IMR-90 (cell line): ENCODE results near the gene NDNF. TPM values are rescaled to one million over a fixed set of nuclear protein-coding genes. Genes with fewer than 3 reads are reported as not detected.

Source experiments
- ATAC-seq: fragments of 200-7000 bp; cut with Tn5 transposase; 2 replicates; pipeline ENCODE4 v1.9.1; 2020; ENCODE audit warnings: low read depth, mild to moderate bottlenecking, moderate library complexity
- BruUV-seq: library from RNA; stranded (reverse); fragments of 400-500 nt; replicated peaks from 2 replicates; lab custom pipeline; 2021; lab: Mats Ljungman, UMichigan
- CTCF ChIA-PET: fragments of 300-600 bp; formaldehyde crosslinking; extraction: SDS; loops from one replicate; lab custom pipeline; 2021; ENCODE audit warnings: antibody characterized with exemption; lab: Yijun Ruan, JAX
- POLR2A ChIA-PET: fragments of 300-600 bp; sonication (Branson Sonifier 250); formaldehyde crosslinking; loops from one replicate; lab custom pipeline; 2022; ENCODE audit warnings: antibody characterized with exemption; ENCODE audit not compliant: unreplicated experiment; lab: Charles Lee
- DNase-seq: peaks from one replicate; pipeline ENCODE4 v3.0.0; 2013
- H2AFZ ChIP-seq: replicated peaks from 2 replicates; pipeline ENCODE3; 2013; ENCODE audit warnings: low read length, mild to moderate bottlenecking; ENCODE audit not compliant: poor library complexity
- H2AK5ac ChIP-seq: 2 replicates; pipeline ENCODE4 v1.6.1; 2013; ENCODE audit warnings: low read depth, low read length, inconsistent platforms
- H2AK9ac ChIP-seq: replicated peaks from 2 replicates; pipeline ENCODE3; 2013; ENCODE audit warnings: mild to moderate bottlenecking, low read depth, low read length, moderate library complexity; ENCODE audit not compliant: poor library complexity
- H2BK120ac ChIP-seq: 2 replicates; pipeline ENCODE4 v1.6.1; 2013; ENCODE audit warnings: low read depth, low read length, inconsistent platforms
- H2BK15ac ChIP-seq: 3 replicates; pipeline ENCODE4 v1.6.1; 2013; ENCODE audit warnings: low read depth, low read length, inconsistent platforms
- H2BK20ac ChIP-seq: 2 replicates; pipeline ENCODE4 v1.6.1; 2013; ENCODE audit warnings: low read depth, mild to moderate bottlenecking, inconsistent platforms, low read length, moderate library complexity
- H2BK5ac ChIP-seq: 2 replicates; pipeline ENCODE4 v1.6.1; 2013; ENCODE audit warnings: mild to moderate bottlenecking, low read depth, low read length, inconsistent platforms; ENCODE audit not compliant: poor library complexity, severe bottlenecking
- H3K14ac ChIP-seq: replicated peaks from 2 replicates; pipeline ENCODE4 v1.6.1; 2013; ENCODE audit warnings: low read depth, low read length, inconsistent platforms
- H3K18ac ChIP-seq: 2 replicates; pipeline ENCODE4 v1.6.1; 2013; ENCODE audit warnings: low read depth, low read length, control low read depth
- H3K23ac ChIP-seq: 2 replicates; pipeline ENCODE4 v1.6.1; 2013; ENCODE audit warnings: low read depth, low read length, inconsistent platforms
- H3K27ac ChIP-seq: 2 replicates; pipeline ENCODE4 v1.5.1; 2013; ENCODE audit warnings: mild to moderate bottlenecking, control low read depth, low read length; ENCODE audit not compliant: insufficient read depth
- H3K27me3 ChIP-seq: 2 replicates; pipeline ENCODE4 v1.6.1; 2013; ENCODE audit warnings: low read length; ENCODE audit not compliant: control insufficient read depth, insufficient read depth
- H3K36me3 ChIP-seq: 2 replicates; pipeline ENCODE4 v1.6.1; 2013; ENCODE audit warnings: low read length, mixed read lengths; ENCODE audit not compliant: control insufficient read depth, insufficient read depth
- H3K4ac ChIP-seq: 2 replicates; pipeline ENCODE4 v1.6.1; 2013; ENCODE audit warnings: low read depth, low read length, inconsistent platforms
- H3K4me1 ChIP-seq: 2 replicates; pipeline ENCODE4 v1.6.1; 2013; ENCODE audit warnings: low read length, mixed read lengths; ENCODE audit not compliant: control insufficient read depth, insufficient read depth
- H3K4me2 ChIP-seq: 2 replicates; pipeline ENCODE4 v1.6.1; 2013; ENCODE audit warnings: low read depth, mild to moderate bottlenecking, control low read depth, low read length, moderate library complexity
- H3K4me3 ChIP-seq: 2 replicates; pipeline ENCODE4 v1.5.1; 2013; ENCODE audit warnings: low read depth, mild to moderate bottlenecking, control low read depth, low read length, moderate library complexity; ENCODE audit not compliant: insufficient read depth
- H3K56ac ChIP-seq: 2 replicates; pipeline ENCODE4 v1.6.1; 2013; ENCODE audit warnings: low read length, inconsistent platforms; ENCODE audit not compliant: insufficient read depth; ENCODE audit errors: extremely low read depth
- H3K79me1 ChIP-seq, 2 experiments: 2 replicates each; pipeline ENCODE4 v1.6.1; 2013; ENCODE audit warnings: low read length in 2 of 2, inconsistent platforms in 1 of 2, low read depth in 1 of 2
- H3K9ac ChIP-seq: 2 replicates; pipeline ENCODE4 v1.6.1; 2013; ENCODE audit warnings: low read depth, low read length, control low read depth
- H3K9me1 ChIP-seq: 2 replicates; pipeline ENCODE4 v1.6.1; 2013; ENCODE audit warnings: low read length, inconsistent platforms; ENCODE audit not compliant: insufficient read depth
- H3K9me3 ChIP-seq: 2 replicates; pipeline ENCODE4 v1.6.1; 2013; ENCODE audit warnings: low read length; ENCODE audit not compliant: control insufficient read depth, insufficient read depth
- H4K20me1 ChIP-seq: 2 replicates; pipeline ENCODE4 v1.6.1; 2013; ENCODE audit warnings: low read length, inconsistent platforms; ENCODE audit not compliant: insufficient read depth
- H4K5ac ChIP-seq: 2 replicates; pipeline ENCODE4 v1.6.1; 2013; ENCODE audit warnings: mild to moderate bottlenecking, low read depth, low read length, control low read depth
- H4K8ac ChIP-seq, 2 experiments: 2 replicates each; pipeline ENCODE4 v1.6.1; 2013; ENCODE audit warnings: low read depth in 2 of 2, low read length in 2 of 2, control low read depth in 1 of 2, inconsistent platforms in 1 of 2
- H4K91ac ChIP-seq: 2 replicates; pipeline ENCODE4 v1.6.1; 2013; ENCODE audit warnings: low read depth, low read length, inconsistent platforms; ENCODE audit not compliant: insufficient read depth
- MAFK ChIP-seq: IDR thresholded peaks from 2 replicates; pipeline ENCODE4 v1.6.1; 2012; ENCODE audit warnings: low read depth, low read length, improper control_type of control experiment
- RFX5 ChIP-seq: IDR thresholded peaks from 2 replicates; pipeline ENCODE4 v1.8.0; 2012; ENCODE audit warnings: low read depth, mild to moderate bottlenecking, low read length, moderate library complexity
- WGBS, 2 experiments: methylation state at CpG; one replicate each; pipeline versions ENCODE4 v1.1.5 to v1.1.7; 2013; ENCODE audit warnings: missing lambda C conversion rate in 2 of 2; ENCODE audit not compliant: insufficient read length in 1 of 2; ENCODE audit errors: extremely low coverage in 2 of 2; 5-methylcytosine and 5-hydroxymethylcytosine counted together
- dilution Hi-C: fragments of 300-500 bp; cut with HindIII; formaldehyde crosslinking; loops from one replicate; pipeline ENCODE4 v1.14.3; 2018; ENCODE audit warnings: low sequenced_read_pairs; ENCODE audit not compliant: unreplicated experiment
- in situ Hi-C: fragments of 300-500 bp; cut with MboI; formaldehyde crosslinking; loops from 3 replicates; pipeline ENCODE4 v1.14.3; 2019; ENCODE audit warnings: low sequenced_read_pairs, inconsistent platforms, mixed read lengths
- intact Hi-C: fragments of 100-400 bp; cut with micrococcal nuclease; formaldehyde crosslinking; loops from 2 replicates; pipeline ENCODE4 v1.10.0; 2022
- polyA plus RNA-seq, 3 experiments: library from polyadenylated mRNA; depleted of rRNA; stranded (reverse); fragments of >200 nt; gene quantifications; 2 replicates each; pipeline ENCODE4 v1.2.3, GENCODE V29; 2012; ENCODE audit warnings: low replicate concordance in 1 of 3
- total RNA-seq: library from RNA; depleted of rRNA; stranded (reverse); fragments of >200 nt; gene quantifications from 2 replicates; pipeline ENCODE4 v1.2.3, GENCODE V29; 2012
- TF ChIP-seq, protein P1 (sequence below): conservative IDR thresholded peaks from 2 replicates; pipeline ENCODE4 v1.5.1; 2012; ENCODE audit warnings: mild to moderate bottlenecking, low read depth, low read length, improper control_type of control experiment

The NDNF gene
- total and polyA plus RNA-seq, 2 of the 4 experiments (the other 2 are of a cell fraction), result under 0.01 TPM; not detected in 1

DNA sequence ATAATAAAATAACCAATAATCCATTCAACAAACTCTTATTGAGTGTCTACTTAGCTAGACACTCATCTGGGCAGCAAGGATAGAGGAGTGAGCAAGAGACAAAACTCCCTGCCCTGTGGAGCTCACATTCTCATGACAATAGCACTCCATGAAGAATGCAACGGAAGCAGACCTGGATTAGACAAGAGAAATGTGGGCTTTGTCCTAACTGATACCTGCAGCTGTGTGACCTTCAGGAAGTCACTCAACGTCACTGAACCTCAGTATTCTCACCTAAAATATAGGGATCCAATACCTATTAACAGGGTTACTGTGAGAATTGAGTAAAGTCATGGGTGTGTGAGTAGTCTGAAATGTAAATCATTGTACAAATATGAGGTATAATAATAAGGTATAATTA, 61.2 kb downstream of the NDNF start:
- H2BK20ac ChIP-seq, result no peak overlapping the region
- no peaks in the 10 kb centered on the region for H3K4me1 ChIP-seq
- WGBS, 2 experiments, result no CpG with 5 or more reads among the region's 2 CpGs
- TF ChIP-seq, protein P1, sequence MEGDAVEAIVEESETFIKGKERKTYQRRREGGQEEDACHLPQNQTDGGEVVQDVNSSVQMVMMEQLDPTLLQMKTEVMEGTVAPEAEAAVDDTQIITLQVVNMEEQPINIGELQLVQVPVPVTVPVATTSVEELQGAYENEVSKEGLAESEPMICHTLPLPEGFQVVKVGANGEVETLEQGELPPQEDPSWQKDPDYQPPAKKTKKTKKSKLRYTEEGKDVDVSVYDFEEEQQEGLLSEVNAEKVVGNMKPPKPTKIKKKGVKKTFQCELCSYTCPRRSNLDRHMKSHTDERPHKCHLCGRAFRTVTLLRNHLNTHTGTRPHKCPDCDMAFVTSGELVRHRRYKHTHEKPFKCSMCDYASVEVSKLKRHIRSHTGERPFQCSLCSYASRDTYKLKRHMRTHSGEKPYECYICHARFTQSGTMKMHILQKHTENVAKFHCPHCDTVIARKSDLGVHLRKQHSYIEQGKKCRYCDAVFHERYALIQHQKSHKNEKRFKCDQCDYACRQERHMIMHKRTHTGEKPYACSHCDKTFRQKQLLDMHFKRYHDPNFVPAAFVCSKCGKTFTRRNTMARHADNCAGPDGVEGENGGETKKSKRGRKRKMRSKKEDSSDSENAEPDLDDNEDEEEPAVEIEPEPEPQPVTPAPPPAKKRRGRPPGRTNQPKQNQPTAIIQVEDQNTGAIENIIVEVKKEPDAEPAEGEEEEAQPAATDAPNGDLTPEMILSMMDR, result no peak
- no peak for TF ChIP-seq RFX5
- TF ChIP-seq MAFK, result no peak
- no peak overlapping the region for H2AK5ac ChIP-seq
- no peak overlapping the region for H4K5ac ChIP-seq
- H3K4ac ChIP-seq, result no peak overlapping the region
- H3K27ac ChIP-seq, result no peak overlapping the region
- H4K91ac ChIP-seq, result no peak overlapping the region
- H3K4me2 ChIP-seq, result no peak overlapping the region
- H3K9ac ChIP-seq, result no peak overlapping the region
- no peaks in the 10 kb centered on the region for H3K9me3 ChIP-seq
- H2AK9ac ChIP-seq, result no peak overlapping the region
- H3K14ac ChIP-seq, result no peak overlapping the region
- no peak overlapping the region for H2BK5ac ChIP-seq
- in situ Hi-C loops (no loop called here), dilution Hi-C loops (no loop called here), intact Hi-C loops (no loop called here)
- H3K23ac ChIP-seq, result no peak overlapping the region
- no peak overlapping the region for H2BK15ac ChIP-seq
- no peaks in the 10 kb centered on the region for H3K36me3 ChIP-seq
- H2BK120ac ChIP-seq, result no peak overlapping the region
- no peak for DNase-seq
- BruUV-seq, result no TSS peak
- ATAC-seq, result no peak
- H3K27me3 ChIP-seq, result no peaks in the 10 kb centered on the region
- ChIA-PET CTCF (no interaction called here), POLR2A (no interaction called here)
- no peaks in the 10 kb centered on the region for H3K9me1 ChIP-seq
- no peak overlapping the region for H3K4me3 ChIP-seq
- H4K8ac ChIP-seq, result no peak overlapping the region
- no peaks in the 10 kb centered on the region for H3K79me1 ChIP-seq
- H3K18ac ChIP-seq, result no peak overlapping the region
- H3K56ac ChIP-seq, result no peak overlapping the region
- H2AFZ ChIP-seq, result no peak overlapping the region
- H4K20me1 ChIP-seq, result no peaks in the 10 kb centered on the region
